SKM-1 (cell line): ENCODE measurements around the gene TIAM2.
"Not testable (repeated sequence)": the region's sequence is repeated elsewhere in the genome, so short reads cannot be mapped to it uniquely, and the experiment has no call there.

ENCODE experiments used
- DNase-seq: peaks from one replicate; lab custom pipeline; 2025; ENCODE audit not compliant: unreplicated experiment; lab: John Stamatoyannopoulos, UW

TIAM2 gene

GRCh38 chr6:154995254-154996015, at the start of gene TIAM2:
TIAM2 (plus strand) TSS chr6:154995315; CDS start chr6:155129224, 133,909 bp downstream.
- DNase-seq: no peak

- no peak for DNase-seq
Observed at GRCh38 chr6:154950979-154951344, 44.2 kb upstream of the TIAM2 start.

DNA sequence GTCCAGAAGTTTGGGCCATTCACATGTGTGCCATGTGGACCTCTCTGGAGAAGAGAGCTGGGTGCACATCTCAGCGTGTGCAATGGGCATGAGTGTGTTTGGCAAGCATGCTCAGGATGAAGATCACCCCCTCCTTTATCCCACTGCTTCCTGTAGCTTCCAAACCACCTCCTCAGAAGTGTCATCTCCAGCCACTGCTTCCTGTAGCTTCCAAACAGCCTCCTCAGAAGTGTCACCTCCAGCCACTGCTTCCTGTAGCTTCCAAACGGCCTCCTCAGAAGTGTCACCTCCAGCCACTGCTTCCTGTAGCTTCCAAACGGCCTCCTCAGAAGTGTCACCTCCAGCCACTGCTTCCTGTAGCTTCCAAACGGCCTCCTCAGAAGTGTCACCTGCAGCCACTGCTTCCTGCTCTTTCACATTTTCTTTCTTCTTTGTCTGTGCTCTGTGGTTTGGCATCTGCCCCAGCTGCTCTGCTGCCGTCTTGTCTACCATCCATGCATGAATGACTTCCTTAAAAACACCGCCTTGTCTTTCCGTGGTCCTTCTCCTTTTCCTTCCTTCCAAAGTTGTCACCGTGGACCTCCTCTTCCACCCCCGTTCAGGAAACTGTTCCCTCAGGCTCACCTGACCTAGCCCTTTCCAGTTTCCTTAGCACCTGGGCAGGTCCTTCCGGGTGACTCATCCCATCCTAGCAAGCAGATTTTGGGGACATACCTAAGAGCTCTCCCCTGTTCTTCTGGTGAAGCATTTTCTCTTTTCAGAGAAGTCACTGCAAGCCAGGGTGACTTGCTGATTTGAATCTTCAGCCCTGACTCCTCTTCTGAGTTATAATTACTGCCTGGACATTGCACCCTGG, 43.5 kb upstream of the TIAM2 start:
- peak; percentile 69 for DNase-seq

GRCh38 chr6:154953644-154954043, 41.5 kb upstream of the TIAM2 start:
- DNase-seq: no peak

DNA sequence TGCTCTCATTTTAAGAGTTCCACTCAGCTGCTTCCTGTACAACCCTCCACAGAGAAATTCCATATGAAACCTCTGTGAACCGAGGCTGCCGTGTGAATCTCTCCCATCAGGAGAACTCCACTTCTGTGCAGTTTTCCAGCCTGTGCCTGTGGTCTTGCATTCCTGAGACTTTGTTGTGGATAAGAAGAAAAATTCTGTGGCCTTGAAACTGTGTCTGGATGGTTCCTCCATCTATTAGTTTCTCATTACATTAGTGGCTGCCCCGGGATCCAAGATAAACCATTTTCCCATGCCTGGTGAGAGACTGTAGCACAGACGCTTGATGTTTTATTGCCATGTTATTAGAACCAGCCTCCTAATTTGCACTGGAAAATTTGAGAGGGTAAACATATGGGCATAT, 40.8 kb upstream of the TIAM2 start:
- no peak for DNase-seq

GRCh38 chr6:154956771-154957522, 38.2 kb upstream of the TIAM2 start:
- no peak for DNase-seq

DNA sequence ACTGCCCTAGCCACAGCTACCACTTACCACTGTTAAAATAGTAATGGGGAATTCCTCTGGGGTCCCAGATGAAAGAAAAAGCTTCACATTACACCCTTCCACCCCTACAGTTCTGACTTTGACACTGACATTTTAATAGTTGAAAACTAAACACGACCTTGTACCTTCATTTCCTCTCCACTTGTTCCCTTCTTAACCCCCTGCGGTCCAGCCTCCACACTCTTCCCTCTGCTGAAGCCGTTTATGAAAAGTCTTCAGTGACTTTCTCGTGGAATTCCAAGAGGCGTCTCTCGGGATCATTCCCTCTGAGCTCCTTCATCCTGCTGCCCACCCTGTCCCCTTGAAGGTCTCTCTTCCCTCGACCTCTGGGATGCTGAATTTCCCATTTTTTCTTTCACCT, 36.6 kb upstream of the TIAM2 start:
- no peak for DNase-seq

DNA sequence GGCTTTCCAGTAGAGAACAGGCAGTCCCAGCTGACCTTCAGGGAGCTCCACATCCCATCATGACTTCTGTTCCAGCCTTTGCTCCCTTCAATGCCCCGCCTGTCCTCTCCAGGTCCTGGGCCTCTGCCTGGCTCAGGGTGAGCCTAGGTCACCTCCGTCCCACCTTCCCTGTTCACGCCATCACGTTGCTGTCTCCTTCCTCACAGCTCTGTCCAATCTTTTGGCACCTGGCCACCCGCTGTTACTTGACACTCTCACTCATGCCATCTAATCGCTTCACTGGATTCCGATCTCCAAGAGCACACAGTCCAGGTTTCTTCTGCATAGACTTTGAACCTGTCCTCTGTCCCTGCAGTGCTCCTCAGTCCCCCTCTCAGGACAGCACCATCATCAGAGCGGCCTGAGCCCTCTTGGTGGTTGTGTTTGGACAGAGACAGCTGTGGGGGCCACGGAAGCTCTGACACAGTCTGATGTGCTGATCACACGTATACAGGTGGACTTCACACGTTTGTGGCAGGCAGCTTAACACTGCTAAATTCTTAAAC, 34.7 kb upstream of the TIAM2 start:
- DNase-seq: no peak

GRCh38 chr6:154960854-154961530, 34.1 kb upstream of the TIAM2 start:
- DNase-seq: no peak

DNA sequence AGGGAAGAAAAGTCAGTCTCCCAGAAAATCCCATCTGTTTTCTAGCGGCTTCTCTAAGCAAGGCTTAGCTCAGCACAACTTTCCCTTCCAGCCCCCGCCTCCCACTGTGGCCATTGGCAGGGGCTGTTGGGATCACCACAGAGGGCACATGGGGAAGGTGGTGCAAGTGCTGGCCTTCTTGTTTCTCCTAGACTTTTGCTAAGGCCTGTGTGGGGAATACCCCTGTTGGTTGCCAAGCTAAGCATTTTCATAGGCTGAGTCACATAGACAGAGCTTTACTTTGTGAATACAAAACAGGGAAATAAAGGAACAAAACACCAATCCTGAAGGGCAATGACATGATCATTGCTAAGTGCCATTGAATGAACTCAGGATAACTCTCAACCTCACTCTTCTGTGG, 32.4 kb upstream of the TIAM2 start:
- DNase-seq: no peak

DNA sequence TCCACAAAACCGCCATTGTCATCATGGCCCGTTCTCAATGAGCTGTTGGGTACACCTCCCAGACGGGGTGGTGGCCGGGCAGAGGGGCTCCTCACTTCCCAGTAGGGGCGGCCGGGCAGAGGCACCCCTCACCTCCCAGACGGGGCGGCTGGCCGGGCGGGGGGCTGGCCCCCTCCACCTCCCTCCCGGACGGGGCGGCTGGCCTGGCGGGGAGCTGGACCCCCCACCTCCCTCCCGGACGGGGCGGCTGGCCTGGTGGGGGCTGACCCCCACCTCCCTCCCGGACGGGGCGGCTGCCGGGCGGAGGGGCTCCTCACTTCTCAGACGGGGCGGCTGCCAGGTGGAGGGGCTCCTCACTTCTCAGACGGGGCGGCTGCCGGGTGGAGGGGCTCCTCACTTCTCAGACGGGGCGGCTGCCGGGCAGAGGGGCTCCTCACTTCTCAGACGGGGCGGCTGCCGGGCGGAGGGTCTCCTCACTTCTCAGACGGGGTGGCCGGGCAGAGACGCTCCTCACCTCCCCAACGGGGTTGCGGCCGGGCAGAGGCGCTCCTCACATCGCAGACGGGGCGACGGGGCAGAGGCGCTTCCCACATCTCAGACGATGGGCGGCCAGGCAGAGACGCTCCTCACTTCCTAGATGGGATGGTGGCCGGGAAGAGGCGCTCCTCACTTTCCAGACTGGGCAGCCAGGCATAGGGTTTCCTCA, 28.9 kb upstream of the TIAM2 start:
- not testable (repeated sequence) for DNase-seq

DNA sequence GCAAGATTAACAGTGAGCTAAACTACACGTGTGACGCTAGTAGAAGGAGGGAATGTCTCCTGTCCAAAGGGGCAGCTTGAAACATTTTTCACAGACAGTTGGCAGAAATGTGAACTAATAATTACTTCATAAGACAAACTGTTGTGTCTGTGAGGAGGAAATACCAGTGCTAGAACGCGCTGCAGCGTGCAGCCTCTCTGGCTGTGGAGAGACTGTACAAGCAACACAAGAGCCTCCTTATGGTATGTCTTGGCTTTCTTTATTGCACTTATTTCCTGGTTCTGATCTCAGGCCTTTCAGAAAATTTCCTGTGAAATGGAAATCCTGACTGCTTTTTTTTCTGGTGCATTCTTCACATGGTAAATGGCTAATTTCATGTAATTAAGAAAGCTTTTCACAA, 25.3 kb upstream of the TIAM2 start:
- no peak for DNase-seq

GRCh38 chr6:154974485-154975149, 20.5 kb upstream of the TIAM2 start:
- no peak for DNase-seq

DNA sequence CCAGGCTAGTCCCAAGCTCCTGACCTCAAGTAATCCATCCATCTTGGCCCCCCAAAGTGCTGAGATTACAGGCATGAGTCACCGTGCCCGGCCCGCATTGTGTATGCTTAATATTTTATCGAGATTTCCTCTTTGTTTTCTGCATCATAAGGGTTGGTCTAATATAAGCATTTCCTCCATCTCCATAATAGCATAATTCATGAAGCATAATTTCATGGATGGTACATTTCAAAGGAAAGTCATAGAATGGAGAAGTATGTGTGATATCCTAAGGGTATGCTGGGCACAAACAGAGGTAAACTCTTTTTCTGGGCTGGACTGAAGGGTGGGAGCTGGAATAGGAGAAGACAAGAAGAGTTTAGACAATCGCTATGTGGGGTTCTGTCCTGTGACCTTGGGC, 17.5 kb upstream of the TIAM2 start:
- DNase-seq: no peak

GRCh38 chr6:154980273-154981078, 14.6 kb upstream of the TIAM2 start:
- DNase-seq: no peak

GRCh38 chr6:154981079-154981870, 13.8 kb upstream of the TIAM2 start:
- no peak for DNase-seq

DNA sequence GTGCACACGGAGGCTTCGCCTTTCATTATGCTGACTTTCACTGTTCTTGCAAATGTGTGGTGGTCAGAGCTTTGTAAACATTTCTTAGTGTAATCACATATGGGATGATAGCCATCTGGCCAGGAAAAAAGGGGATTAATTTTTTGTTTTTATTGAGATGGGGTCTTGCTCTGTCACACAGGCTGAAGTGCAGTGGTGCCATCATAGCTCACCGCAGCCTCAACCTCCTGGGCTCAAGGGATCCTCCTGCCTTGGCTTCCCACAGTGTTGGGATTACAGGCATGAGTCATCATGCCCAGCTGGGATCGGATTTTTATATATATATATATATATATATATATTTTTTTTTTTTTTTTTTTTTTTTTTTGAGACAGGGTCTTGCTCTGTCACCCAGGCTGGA, 11.0 kb upstream of the TIAM2 start:
- no peak for DNase-seq

GRCh38 chr6:154986787-154987235, 8.3 kb upstream of the TIAM2 start:
- DNase-seq: no peak
